GM19328 (cell line): ENCODE measurements around the gene PTPRA.

ENCODE experiments used
- ATAC-seq: cut with Tn5 transposase; IDR thresholded peaks from one replicate; pipeline ENCODE4 v1.9.1; 2021; ENCODE audit warnings: mild to moderate bottlenecking, moderate library complexity; ENCODE audit not compliant: unreplicated experiment

Gene PTPRA

GRCh38 chr20:2851086-2851485 lies 22.2 kb upstream of the PTPRA start:
- ATAC-seq: no peak

GRCh38 chr20:2858591-2858990 lies 14.7 kb upstream of the PTPRA start:
- ATAC-seq: no peak

GRCh38 chr20:2859330-2860121 lies 13.8 kb upstream of the PTPRA start:
- ATAC-seq: no peak

- no peak for ATAC-seq
Measured at GRCh38 chr20:2864626-2865025, 8.7 kb upstream of the PTPRA start.

- no peak for ATAC-seq
Measured at GRCh38 chr20:2865101-2865500, 8.2 kb upstream of the PTPRA start.

GRCh38 chr20:2865630-2866029 lies 7.7 kb upstream of the PTPRA start:
- no peak for ATAC-seq

GRCh38 chr20:2866236-2866635 lies 7.0 kb upstream of the PTPRA start:
- ATAC-seq: no peak

GRCh38 chr20:2867081-2867864 lies 6.0 kb upstream of the PTPRA start:
- no peak for ATAC-seq

- ATAC-seq: no peak
Measured at GRCh38 chr20:2869381-2869780, 3.9 kb upstream of the PTPRA start.

- ATAC-seq: no peak
Measured at GRCh38 chr20:2871111-2871465, 2.2 kb upstream of the PTPRA start.

- no peak for ATAC-seq
Measured at GRCh38 chr20:2871661-2872458, 1.4 kb upstream of the PTPRA start.

- ATAC-seq: peak; percentile 16
Measured at GRCh38 chr20:2872459-2873009, 747 bp upstream of the PTPRA start.

GRCh38 chr20:2873747-2874041 lies 413 bp downstream of the PTPRA start:
- peak; percentile 43 for ATAC-seq

GRCh38 chr20:2874456-2874855 lies 1.2 kb downstream of the PTPRA start:
- ATAC-seq: no peak

- no peak for ATAC-seq
Measured at GRCh38 chr20:2875690-2876203, 2.5 kb downstream of the PTPRA start.

- ATAC-seq: no peak
Measured at GRCh38 chr20:2878515-2878914, 5.2 kb downstream of the PTPRA start.

- ATAC-seq: no peak
Measured at GRCh38 chr20:2879146-2879545, 5.9 kb downstream of the PTPRA start.

- no peak for ATAC-seq
Measured at GRCh38 chr20:2880650-2881049, 7.4 kb downstream of the PTPRA start.

GRCh38 chr20:2883726-2884637 lies 10.7 kb downstream of the PTPRA start:
- ATAC-seq: no peak

GRCh38 chr20:2887715-2888114 lies 14.4 kb downstream of the PTPRA start:
- ATAC-seq: no peak
